Left ventricle myocardium inferior (tissue), 1 donor: Measurements from ENCODE around the gene COL25A1. TPM values are rescaled to one million over a fixed set of nuclear protein-coding genes. Genes with fewer than 3 reads are reported as not detected.

ENCODE experiments used
- DNase-seq: peaks from one replicate; pipeline ENCODE4 v3.0.0-alpha.2; 2020
- H3K27ac ChIP-seq: fragments of 200-600 bp; replicated peaks from 2 replicates; pipeline ENCODE4 v1.8.0; 2021
- H3K27me3 ChIP-seq: fragments of 200-600 bp; 2 replicates; pipeline ENCODE4 v1.8.0; 2021; ENCODE audit warnings: low read depth
- H3K36me3 ChIP-seq: fragments of 200-600 bp; 2 replicates; pipeline ENCODE4 v1.8.0; 2021
- H3K4me1 ChIP-seq: fragments of 200-600 bp; 2 replicates; pipeline ENCODE4 v1.8.0; 2021
- H3K4me3 ChIP-seq: fragments of 200-600 bp; 2 replicates; pipeline ENCODE4 v1.8.0; 2021; ENCODE audit warnings: mild to moderate bottlenecking, moderate library complexity
- H3K9me3 ChIP-seq: fragments of 200-600 bp; replicated peaks from 2 replicates; pipeline ENCODE4 v1.8.0; 2021
- intact Hi-C: fragments of 100-400 bp; cut with micrococcal nuclease; formaldehyde crosslinking; loops from one replicate; pipeline ENCODE4 v1.11.0; 2022
- total RNA-seq: library from RNA; stranded (reverse); fragmentation: NEBNext Ultra II Directional; extraction: Animal tissue kit (Norgen Biotek cat#: 25700); gene quantifications from one replicate; pipeline ENCODE4 v1.2.1, GENCODE V29; 2021
- TF ChIP-seq, protein P1 (sequence below): fragments of 200-600 bp; IDR thresholded peaks from 2 replicates; pipeline ENCODE4 v1.8.0; 2021; ENCODE audit warnings: antibody characterized with exemption, mild to moderate bottlenecking, borderline replicate concordance
- donor health status: DM: no; HTN: yes; CAD: no; lungs with severe emphysema.

The COL25A1 gene
- total RNA-seq, 1 donor from 2014 or later, result 0.77 TPM

GRCh38 chr4:109040441-109040840 lies 262.0 kb downstream of the COL25A1 start:
- Histone ChIP-seq H3K27me3 (no peaks in the 10 kb centered on the region), H3K4me1 (no peaks in the 10 kb centered on the region), H3K27ac (no peak overlapping the region), H3K36me3 (no peaks in the 10 kb centered on the region), H3K9me3 (no peaks in the 10 kb centered on the region), H3K4me3 (no peak overlapping the region)
- intact Hi-C loops, result no loop called here
- DNase-seq, result no peak
- TF ChIP-seq, protein P1, sequence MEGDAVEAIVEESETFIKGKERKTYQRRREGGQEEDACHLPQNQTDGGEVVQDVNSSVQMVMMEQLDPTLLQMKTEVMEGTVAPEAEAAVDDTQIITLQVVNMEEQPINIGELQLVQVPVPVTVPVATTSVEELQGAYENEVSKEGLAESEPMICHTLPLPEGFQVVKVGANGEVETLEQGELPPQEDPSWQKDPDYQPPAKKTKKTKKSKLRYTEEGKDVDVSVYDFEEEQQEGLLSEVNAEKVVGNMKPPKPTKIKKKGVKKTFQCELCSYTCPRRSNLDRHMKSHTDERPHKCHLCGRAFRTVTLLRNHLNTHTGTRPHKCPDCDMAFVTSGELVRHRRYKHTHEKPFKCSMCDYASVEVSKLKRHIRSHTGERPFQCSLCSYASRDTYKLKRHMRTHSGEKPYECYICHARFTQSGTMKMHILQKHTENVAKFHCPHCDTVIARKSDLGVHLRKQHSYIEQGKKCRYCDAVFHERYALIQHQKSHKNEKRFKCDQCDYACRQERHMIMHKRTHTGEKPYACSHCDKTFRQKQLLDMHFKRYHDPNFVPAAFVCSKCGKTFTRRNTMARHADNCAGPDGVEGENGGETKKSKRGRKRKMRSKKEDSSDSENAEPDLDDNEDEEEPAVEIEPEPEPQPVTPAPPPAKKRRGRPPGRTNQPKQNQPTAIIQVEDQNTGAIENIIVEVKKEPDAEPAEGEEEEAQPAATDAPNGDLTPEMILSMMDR, result no peak

GRCh38 chr4:109037026-109037425 lies 265.4 kb downstream of the COL25A1 start:
- no peak for DNase-seq
- Histone ChIP-seq H3K4me3 (no peak overlapping the region), H3K27me3 (no peaks in the 10 kb centered on the region), H3K36me3 (no peaks in the 10 kb centered on the region), H3K27ac (no peak overlapping the region), H3K4me1 (no peaks in the 10 kb centered on the region), H3K9me3 (no peaks in the 10 kb centered on the region)
- intact Hi-C loops, result no loop called here
- TF ChIP-seq, protein P1, result no peak

GRCh38 chr4:109033993-109034392 lies 268.5 kb downstream of the COL25A1 start:
- no peak for DNase-seq
- Histone ChIP-seq H3K4me1 (no peaks in the 10 kb centered on the region), H3K4me3 (no peak overlapping the region), H3K9me3 (no peaks in the 10 kb centered on the region), H3K36me3 (no peaks in the 10 kb centered on the region), H3K27me3 (no peaks in the 10 kb centered on the region), H3K27ac (no peak overlapping the region)
- intact Hi-C loops, result no loop called here
- TF ChIP-seq, protein P1, result no peak

GRCh38 chr4:109032671-109033070 lies 269.8 kb downstream of the COL25A1 start:
- Histone ChIP-seq H3K36me3 (no peaks in the 10 kb centered on the region), H3K27me3 (no peaks in the 10 kb centered on the region), H3K4me1 (no peaks in the 10 kb centered on the region), H3K4me3 (no peak overlapping the region), H3K9me3 (no peaks in the 10 kb centered on the region), H3K27ac (no peak overlapping the region)
- TF ChIP-seq, protein P1, result no peak
- intact Hi-C loops, result no loop called here
- DNase-seq, result no peak

DNA sequence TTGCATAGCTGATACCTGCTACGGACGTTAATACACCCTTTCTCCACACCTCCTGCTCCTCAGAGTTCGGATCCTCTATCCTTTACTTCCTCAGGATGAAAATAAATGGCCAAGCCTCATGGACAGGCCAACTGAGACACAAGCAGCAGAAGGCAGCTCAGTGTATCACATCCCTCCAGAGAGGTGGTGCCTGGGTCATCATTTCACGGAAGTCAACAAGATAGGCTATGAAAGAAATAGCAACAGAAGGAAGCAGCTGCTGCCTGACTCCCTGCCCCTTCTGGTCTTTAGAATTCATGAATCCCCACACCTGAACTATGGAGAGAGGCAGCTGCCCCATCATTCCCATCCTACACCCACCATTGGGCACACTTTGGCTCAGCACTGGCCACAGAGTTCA lies 272.5 kb downstream of the COL25A1 start:
- H3K27me3 ChIP-seq, result no peaks in the 10 kb centered on the region
- no peak overlapping the region for H3K4me3 ChIP-seq
- intact Hi-C loops, result no loop called here
- no peak overlapping the region for H3K27ac ChIP-seq
- H3K9me3 ChIP-seq, result no peaks in the 10 kb centered on the region
- no peaks in the 10 kb centered on the region for H3K36me3 ChIP-seq
- TF ChIP-seq, protein P1, result no peak
- DNase-seq, result no peak
- H3K4me1 ChIP-seq, result no peaks in the 10 kb centered on the region
